GM10266 (cell line): ENCODE data around the gene FGF19.

Source experiments
- DNase-seq: peaks from one replicate; pipeline ENCODE4 v3.0.0; 2012; ENCODE audit errors: extremely low spot score
- CTCF ChIP-seq: IDR thresholded peaks from 2 replicates; pipeline ENCODE4 v1.5.1; 2012; ENCODE audit warnings: mild to moderate bottlenecking, low read depth; ENCODE audit not compliant: control insufficient read depth, insufficient read depth; ENCODE audit errors: missing control alignments

Gene FGF19

GRCh38 chr11:69718912-69719311, 15.1 kb upstream of the FGF19 start:
- TF ChIP-seq CTCF: no peak
- no peak for DNase-seq

- peak; percentile 30 for TF ChIP-seq CTCF
- DNase-seq: peak; percentile 65
Measured at GRCh38 chr11:69718147-69718546, 14.3 kb upstream of the FGF19 start.

GRCh38 chr11:69716891-69717747, 13.3 kb upstream of the FGF19 start:
- DNase-seq: no peak
- no peak for TF ChIP-seq CTCF

GRCh38 chr11:69716099-69716498, 12.3 kb upstream of the FGF19 start:
- TF ChIP-seq CTCF: no peak
- DNase-seq: no peak

- no peak for TF ChIP-seq CTCF
Measured at GRCh38 chr11:69715446-69715845, 11.6 kb upstream of the FGF19 start.

GRCh38 chr11:69711822-69712801, 8.3 kb upstream of the FGF19 start:
- TF ChIP-seq CTCF: no peak
- no peak for DNase-seq

More at GRCh38 chr11:69715446-69715845, 11.6 kb upstream of the FGF19 start:
- DNase-seq: no peak
